ENCODE data around the gene KPNA4. TPM values are rescaled to one million over a fixed set of nuclear protein-coding genes. Genes with fewer than 3 reads are reported as not detected.

KPNA4 gene
- total and polyA plus RNA-seq, 4 donors: 39.8 to 82.5 (median 51.4) TPM

GRCh38 chr3:160562952-160563351, 2.4 kb downstream of the KPNA4 start:
- no peaks in the 10 kb centered on the region for H3K27me3 ChIP-seq (ENCODE audit: control insufficient read depth, insufficient read depth, low read length)
- no peak overlapping the region for H3K27ac ChIP-seq (ENCODE audit: low read depth, low read length)
- no peak for DNase-seq (ENCODE audit: low read depth in 4 of 6, low spot score in 6 of 6)
- no peaks in the 10 kb centered on the region for H3K4me1 ChIP-seq (ENCODE audit: control insufficient read depth, insufficient read depth, low read length)
- WGBS (ENCODE audit: insufficient coverage): no CpG with 5 or more reads among the region's 3 CpGs
- H3K36me3 ChIP-seq (ENCODE audit: control insufficient read depth, insufficient read depth, low read length): peaks cover 3% of the 10 kb centered on the region
- H3K4me3 ChIP-seq (ENCODE audit: low read depth, low read length): no peak overlapping the region
- H3K9me3 ChIP-seq (ENCODE audit: control insufficient read depth, insufficient read depth, low read length): no peaks in the 10 kb centered on the region

- Histone ChIP-seq H3K36me3 (ENCODE audit: control insufficient read depth, insufficient read depth, low read length) (no peaks in the 10 kb centered on the region), H3K4me1 (ENCODE audit: control insufficient read depth, insufficient read depth, low read length) (no peaks in the 10 kb centered on the region), H3K27ac (ENCODE audit: low read depth, low read length) (no peak overlapping the region), H3K27me3 (ENCODE audit: control insufficient read depth, insufficient read depth, low read length) (no peaks in the 10 kb centered on the region), H3K9me3 (ENCODE audit: control insufficient read depth, insufficient read depth, low read length) (no peaks in the 10 kb centered on the region), H3K4me3 (ENCODE audit: low read depth, low read length) (no peak overlapping the region)
- no peak for DNase-seq (ENCODE audit: low read depth in 4 of 6, low spot score in 6 of 6)
- WGBS (ENCODE audit: insufficient coverage): no CpG with 5 or more reads among the region's 2 CpGs
Observed at GRCh38 chr3:160557571-160557970, 7.8 kb downstream of the KPNA4 start.

- H3K36me3 ChIP-seq (ENCODE audit: control insufficient read depth, insufficient read depth, low read length): no peaks in the 10 kb centered on the region
- H3K27ac ChIP-seq (ENCODE audit: low read depth, low read length): no peak overlapping the region
- H3K9me3 ChIP-seq (ENCODE audit: control insufficient read depth, insufficient read depth, low read length): peaks cover 3% of the 10 kb centered on the region
- H3K4me3 ChIP-seq (ENCODE audit: low read depth, low read length): no peak overlapping the region
- no CpG with 5 or more reads among the region's 2 CpGs for WGBS (ENCODE audit: insufficient coverage)
- H3K4me1 ChIP-seq (ENCODE audit: control insufficient read depth, insufficient read depth, low read length): no peaks in the 10 kb centered on the region
- no peak for DNase-seq (ENCODE audit: low read depth in 4 of 6, low spot score in 6 of 6)
- no peaks in the 10 kb centered on the region for H3K27me3 ChIP-seq (ENCODE audit: control insufficient read depth, insufficient read depth, low read length)
Observed at GRCh38 chr3:160556141-160556540, 9.2 kb downstream of the KPNA4 start.

- H3K9me3 ChIP-seq (ENCODE audit: control insufficient read depth, insufficient read depth, low read length): peaks cover 3% of the 10 kb centered on the region
- no peaks in the 10 kb centered on the region for H3K36me3 ChIP-seq (ENCODE audit: control insufficient read depth, insufficient read depth, low read length)
- no peaks in the 10 kb centered on the region for H3K27me3 ChIP-seq (ENCODE audit: control insufficient read depth, insufficient read depth, low read length)
- H3K4me3 ChIP-seq (ENCODE audit: low read depth, low read length): no peak overlapping the region
- DNase-seq (ENCODE audit: low read depth in 4 of 6, low spot score in 6 of 6): no peak
- no CpG with 5 or more reads among the region's 3 CpGs for WGBS (ENCODE audit: insufficient coverage)
- H3K27ac ChIP-seq (ENCODE audit: low read depth, low read length): no peak overlapping the region
- no peaks in the 10 kb centered on the region for H3K4me1 ChIP-seq (ENCODE audit: control insufficient read depth, insufficient read depth, low read length)
Observed at GRCh38 chr3:160554980-160555379, 10.4 kb downstream of the KPNA4 start.

- no peaks in the 10 kb centered on the region for H3K36me3 ChIP-seq (ENCODE audit: control insufficient read depth, insufficient read depth, low read length)
- H3K4me1 ChIP-seq (ENCODE audit: control insufficient read depth, insufficient read depth, low read length): no peaks in the 10 kb centered on the region
- no peak for DNase-seq (ENCODE audit: low read depth in 4 of 6, low spot score in 6 of 6)
- WGBS (ENCODE audit: insufficient coverage): no CpG with 5 or more reads among the region's 1 CpG
- peaks cover 3% of the 10 kb centered on the region for H3K9me3 ChIP-seq (ENCODE audit: control insufficient read depth, insufficient read depth, low read length)
- H3K27ac ChIP-seq (ENCODE audit: low read depth, low read length): no peak overlapping the region
- no peak overlapping the region for H3K4me3 ChIP-seq (ENCODE audit: low read depth, low read length)
- no peaks in the 10 kb centered on the region for H3K27me3 ChIP-seq (ENCODE audit: control insufficient read depth, insufficient read depth, low read length)
Observed at GRCh38 chr3:160553827-160554226, 11.5 kb downstream of the KPNA4 start.

- Histone ChIP-seq H3K27me3 (ENCODE audit: control insufficient read depth, insufficient read depth, low read length) (no peaks in the 10 kb centered on the region), H3K9me3 (ENCODE audit: control insufficient read depth, insufficient read depth, low read length) (peaks cover under 1% of the 10 kb centered on the region), H3K27ac (ENCODE audit: low read depth, low read length) (no peak overlapping the region), H3K36me3 (ENCODE audit: control insufficient read depth, insufficient read depth, low read length) (no peaks in the 10 kb centered on the region), H3K4me1 (ENCODE audit: control insufficient read depth, insufficient read depth, low read length) (no peaks in the 10 kb centered on the region), H3K4me3 (ENCODE audit: low read depth, low read length) (no peak overlapping the region)
- WGBS (ENCODE audit: insufficient coverage): 100% methylated on average over 1 of the region's 4 CpGs
- no peak for DNase-seq (ENCODE audit: low read depth in 4 of 6, low spot score in 6 of 6)
Observed at GRCh38 chr3:160546727-160547126, 18.6 kb downstream of the KPNA4 start.

- no peaks in the 10 kb centered on the region for H3K36me3 ChIP-seq (ENCODE audit: control insufficient read depth, insufficient read depth, low read length)
- H3K4me3 ChIP-seq (ENCODE audit: low read depth, low read length): no peak overlapping the region
- H3K9me3 ChIP-seq (ENCODE audit: control insufficient read depth, insufficient read depth, low read length): no peaks in the 10 kb centered on the region
- no peaks in the 10 kb centered on the region for H3K4me1 ChIP-seq (ENCODE audit: control insufficient read depth, insufficient read depth, low read length)
- H3K27me3 ChIP-seq (ENCODE audit: control insufficient read depth, insufficient read depth, low read length): no peaks in the 10 kb centered on the region
- H3K27ac ChIP-seq (ENCODE audit: low read depth, low read length): no peak overlapping the region
- WGBS (ENCODE audit: insufficient coverage): 82% methylated on average over 2 of the region's 3 CpGs
- peak in 3 of 6 donors; percentile 0 to 59 (median 4) for DNase-seq (ENCODE audit: low read depth in 4 of 6, low spot score in 6 of 6)
Observed at GRCh38 chr3:160545504-160545871, 19.9 kb downstream of the KPNA4 start.

- Histone ChIP-seq H3K27ac (ENCODE audit: low read depth, low read length) (no peak overlapping the region), H3K4me3 (ENCODE audit: low read depth, low read length) (no peak overlapping the region), H3K4me1 (ENCODE audit: control insufficient read depth, insufficient read depth, low read length) (no peaks in the 10 kb centered on the region), H3K36me3 (ENCODE audit: control insufficient read depth, insufficient read depth, low read length) (no peaks in the 10 kb centered on the region), H3K27me3 (ENCODE audit: control insufficient read depth, insufficient read depth, low read length) (no peaks in the 10 kb centered on the region), H3K9me3 (ENCODE audit: control insufficient read depth, insufficient read depth, low read length) (no peaks in the 10 kb centered on the region)
- WGBS (ENCODE audit: insufficient coverage): 57% methylated on average over 1 of the region's 2 CpGs
- DNase-seq (ENCODE audit: low read depth in 4 of 6, low spot score in 6 of 6): no peak
Observed at GRCh38 chr3:160544844-160545503, 20.4 kb downstream of the KPNA4 start.

- H3K9me3 ChIP-seq (ENCODE audit: control insufficient read depth, insufficient read depth, low read length): no peaks in the 10 kb centered on the region
- H3K27ac ChIP-seq (ENCODE audit: low read depth, low read length): no peak overlapping the region
- WGBS (ENCODE audit: insufficient coverage): no CpG with 5 or more reads among the region's 2 CpGs
- no peaks in the 10 kb centered on the region for H3K36me3 ChIP-seq (ENCODE audit: control insufficient read depth, insufficient read depth, low read length)
- no peak for DNase-seq (ENCODE audit: low read depth in 4 of 6, low spot score in 6 of 6)
- no peak overlapping the region for H3K4me3 ChIP-seq (ENCODE audit: low read depth, low read length)
- H3K27me3 ChIP-seq (ENCODE audit: control insufficient read depth, insufficient read depth, low read length): no peaks in the 10 kb centered on the region
- H3K4me1 ChIP-seq (ENCODE audit: control insufficient read depth, insufficient read depth, low read length): no peaks in the 10 kb centered on the region
Observed at GRCh38 chr3:160540551-160540950, 24.8 kb downstream of the KPNA4 start.

- Histone ChIP-seq H3K27ac (ENCODE audit: low read depth, low read length) (no peak overlapping the region), H3K27me3 (ENCODE audit: control insufficient read depth, insufficient read depth, low read length) (no peaks in the 10 kb centered on the region), H3K9me3 (ENCODE audit: control insufficient read depth, insufficient read depth, low read length) (no peaks in the 10 kb centered on the region), H3K4me3 (ENCODE audit: low read depth, low read length) (no peak overlapping the region), H3K36me3 (ENCODE audit: control insufficient read depth, insufficient read depth, low read length) (peaks cover 4% of the 10 kb centered on the region), H3K4me1 (ENCODE audit: control insufficient read depth, insufficient read depth, low read length) (no peaks in the 10 kb centered on the region)
- no peak for DNase-seq (ENCODE audit: low read depth in 4 of 6, low spot score in 6 of 6)
Observed at GRCh38 chr3:160538895-160539294, 26.5 kb downstream of the KPNA4 start.
